Activated CD8-positive, alpha-beta T cell treated with anti-CD3 and anti-CD28 coated beads, Interleukin-2, amount 10 ng/mL, durations not matched to agents 7 days and 5 days (primary cell): ENCODE results near the gene TSC22D1. TPM values are rescaled to one million over a fixed set of nuclear protein-coding genes. Genes with fewer than 3 reads are reported as not detected.

Experiments used
- ATAC-seq: fragments of 150-1000 bp; cut with Tn5 transposase; one replicate; pipeline ENCODE4 v1.10.0; 2021; ENCODE audit warnings: moderate library complexity
- CTCF ChIA-PET: fragments of 350-600 bp; sonication (Branson Sonifier 250); formaldehyde crosslinking; loops from one replicate; lab custom pipeline; 2021; ENCODE audit warnings: antibody characterized with exemption; lab: Charles Lee
- POLR2A ChIA-PET: fragments of 350-600 bp; sonication (Branson Sonifier 250); formaldehyde crosslinking; loops from one replicate; lab custom pipeline; 2021; ENCODE audit warnings: antibody characterized with exemption; lab: Charles Lee
- DNase-seq: peaks from one replicate; pipeline ENCODE4 v3.0.0-alpha.2; 2020
- H3K27ac Mint-ChIP-seq: one replicate; pipeline ENCODE4 v1.8.0; 2021; ENCODE audit warnings: mild to moderate bottlenecking, mixed read lengths
- H3K27me3 Mint-ChIP-seq: one replicate; pipeline ENCODE4 v1.8.0; 2021; ENCODE audit warnings: low read depth, mixed read lengths
- H3K36me3 Mint-ChIP-seq: one replicate; pipeline ENCODE4 v1.8.0; 2021; ENCODE audit warnings: low read depth, mixed read lengths
- H3K4me1 Mint-ChIP-seq: one replicate; pipeline ENCODE4 v1.8.0; 2021; ENCODE audit warnings: low read depth, mixed read lengths
- H3K4me3 Mint-ChIP-seq: one replicate; pipeline ENCODE4 v1.8.0; 2021; ENCODE audit warnings: mild to moderate bottlenecking, mixed read lengths
- H3K9me3 Mint-ChIP-seq: one replicate; pipeline ENCODE4 v1.8.0; 2022; ENCODE audit warnings: mixed read lengths; ENCODE audit not compliant: insufficient read depth
- total RNA-seq, 2 experiments: library from RNA; stranded (reverse); gene quantifications; one replicate each; pipeline ENCODE4 v1.2.3, GENCODE V29; 2021

Gene TSC22D1
- total RNA-seq, 2 experiments from 2014 or later: 13.7 to 15.8 TPM

- POLR2A ChIA-PET: no interaction called here
- no peaks in the 10 kb centered on the region for H3K36me3 Mint-ChIP-seq
- CTCF ChIA-PET: no interaction called here
- no peaks in the 10 kb centered on the region for H3K4me1 Mint-ChIP-seq
- ATAC-seq (no peak), DNase-seq (no peak)
- no peak overlapping the region for H3K27ac Mint-ChIP-seq
- peaks cover 8% of the 10 kb centered on the region for H3K27me3 Mint-ChIP-seq
- H3K4me3 Mint-ChIP-seq: no peak overlapping the region
- H3K9me3 Mint-ChIP-seq: no peaks in the 10 kb centered on the region
Measured at GRCh38 chr13:44407891-44408290, 168.2 kb downstream of the TSC22D1 start.

DNA sequence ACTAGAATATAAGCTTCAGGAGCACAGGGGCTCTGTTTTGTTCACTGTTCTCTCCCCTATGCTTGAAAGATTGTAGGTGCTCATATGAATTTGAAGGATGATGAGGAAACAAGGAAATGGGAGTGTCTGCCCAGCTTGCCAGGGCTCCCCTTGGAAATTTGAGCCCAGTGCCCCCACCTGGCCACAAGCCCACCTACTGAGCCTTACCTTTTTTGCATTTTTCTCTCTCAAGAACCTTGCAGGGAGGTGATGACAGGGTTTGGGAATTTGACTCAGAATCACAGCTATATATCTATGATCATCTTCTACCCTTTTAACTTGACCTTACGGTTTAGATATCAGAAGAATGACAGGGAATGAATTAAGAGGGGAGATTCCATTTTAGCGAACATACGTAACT is 168.8 kb downstream of the TSC22D1 start:
- no peak overlapping the region for H3K27ac Mint-ChIP-seq

DNA sequence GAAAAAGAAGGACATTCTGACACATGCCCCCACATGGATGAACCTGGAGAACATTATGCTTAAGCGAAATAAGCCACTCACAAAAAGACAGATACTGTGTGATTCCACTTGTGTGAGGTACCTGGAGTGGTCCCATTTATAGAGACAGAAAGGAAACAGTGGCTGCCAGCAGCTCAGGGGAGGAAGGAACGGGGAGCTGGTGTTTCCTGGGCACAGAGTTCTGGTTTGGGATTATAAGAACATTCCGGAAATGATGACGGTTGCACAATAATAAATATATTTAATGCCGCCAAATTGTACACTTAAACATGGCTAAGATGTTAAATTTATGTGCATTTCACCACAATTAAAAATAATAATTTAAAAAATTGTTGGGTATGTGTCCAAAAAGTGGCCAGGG is 169.5 kb downstream of the TSC22D1 start:
- POLR2A ChIA-PET: no interaction called here
- peaks cover 8% of the 10 kb centered on the region for H3K27me3 Mint-ChIP-seq
- no peak overlapping the region for H3K4me3 Mint-ChIP-seq
- H3K27ac Mint-ChIP-seq: no peak overlapping the region
- CTCF ChIA-PET: no interaction called here
- ATAC-seq: no peak
- no peaks in the 10 kb centered on the region for H3K9me3 Mint-ChIP-seq
- no peaks in the 10 kb centered on the region for H3K4me1 Mint-ChIP-seq
- no peak for DNase-seq
- H3K36me3 Mint-ChIP-seq: no peaks in the 10 kb centered on the region

More for the DNA sequence above, 168.8 kb downstream of the TSC22D1 start:
- no peaks in the 10 kb centered on the region for H3K9me3 Mint-ChIP-seq
- DNase-seq (no peak), ATAC-seq (no peak)
- no peaks in the 10 kb centered on the region for H3K4me1 Mint-ChIP-seq
- no peaks in the 10 kb centered on the region for H3K36me3 Mint-ChIP-seq
- H3K27me3 Mint-ChIP-seq: peaks cover 8% of the 10 kb centered on the region
- ChIA-PET POLR2A (no interaction called here), CTCF (no interaction called here)
- no peak overlapping the region for H3K4me3 Mint-ChIP-seq

DNA sequence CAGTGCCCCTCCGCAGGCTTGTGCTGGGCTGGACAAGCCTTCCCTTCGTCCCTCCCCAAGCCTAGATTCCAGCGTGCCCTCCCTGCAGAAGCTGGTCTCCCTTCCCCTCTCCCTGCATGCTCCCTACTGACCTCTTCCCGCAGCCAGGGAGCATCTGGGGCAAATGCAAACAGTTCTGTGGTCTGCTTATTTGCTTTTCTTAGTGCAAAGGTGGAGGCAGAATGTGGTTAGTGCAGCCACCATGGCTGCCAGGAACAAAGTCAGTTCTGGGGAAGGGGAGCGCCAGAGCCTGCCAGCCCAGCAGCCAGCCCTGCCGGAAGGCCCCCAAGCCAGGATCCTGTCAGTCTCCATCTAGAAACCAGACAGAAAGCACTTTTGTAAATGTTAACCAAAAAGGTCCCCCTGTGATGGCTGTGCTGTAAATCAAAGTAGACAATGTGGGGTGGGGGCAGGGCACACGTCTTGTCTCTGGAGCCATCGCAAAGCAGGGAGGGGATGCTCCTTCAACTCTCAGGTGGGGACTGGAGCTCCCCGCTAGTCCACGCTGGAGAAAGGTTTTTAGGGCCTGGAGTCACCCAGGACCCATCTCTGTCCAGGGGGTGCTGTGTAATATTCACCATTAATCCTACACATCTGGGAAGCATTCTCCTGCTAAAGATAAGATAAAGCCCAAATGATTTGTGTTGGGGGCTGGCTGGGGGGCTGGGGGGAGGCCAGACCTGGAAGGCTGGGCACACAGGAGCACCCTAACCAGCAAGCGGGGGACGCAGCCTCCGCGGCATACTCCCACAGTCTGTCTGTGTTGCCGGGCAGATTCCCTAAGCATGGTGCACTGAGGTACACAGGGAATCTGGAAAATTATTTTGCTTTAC is 171.6 kb downstream of the TSC22D1 start:
- no peak overlapping the region for H3K27ac Mint-ChIP-seq
- H3K9me3 Mint-ChIP-seq: no peaks in the 10 kb centered on the region
- no peaks in the 10 kb centered on the region for H3K36me3 Mint-ChIP-seq
- DNase-seq (no peak), ATAC-seq (no peak)
- POLR2A ChIA-PET: no interaction called here
- no peak overlapping the region for H3K4me3 Mint-ChIP-seq
- CTCF ChIA-PET: no interaction called here
- no peaks in the 10 kb centered on the region for H3K4me1 Mint-ChIP-seq
- peaks cover 5% of the 10 kb centered on the region for H3K27me3 Mint-ChIP-seq

DNA sequence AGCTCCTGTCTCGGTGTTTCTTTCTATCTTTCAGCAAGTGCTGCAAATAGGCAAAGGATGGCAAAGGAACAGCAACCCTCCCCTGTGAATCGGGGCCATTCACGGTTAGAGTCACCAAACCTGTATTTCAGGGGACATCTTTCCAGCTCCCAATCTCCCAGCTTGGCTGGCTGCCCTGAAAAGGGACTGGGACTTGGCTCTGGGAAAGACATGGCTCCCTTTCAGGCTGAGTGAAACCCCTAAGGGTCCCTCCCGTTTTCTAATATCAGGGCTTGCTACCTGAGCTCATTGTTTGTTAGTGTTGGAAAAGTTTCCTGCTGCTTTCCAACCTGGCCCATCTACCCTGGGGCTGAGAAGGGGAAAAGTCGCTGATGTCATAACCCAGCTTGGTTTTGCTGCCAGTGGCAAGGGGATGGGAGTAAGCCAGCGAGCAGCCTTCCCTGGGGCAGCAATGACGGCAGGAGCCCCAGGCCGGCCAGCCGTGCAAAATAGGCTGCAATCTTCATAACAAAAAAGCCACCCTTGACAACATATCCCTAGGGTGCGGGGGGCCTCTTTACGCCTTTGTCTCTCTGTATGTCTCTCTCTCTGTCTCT is 172.6 kb downstream of the TSC22D1 start:
- Mint-ChIP-seq H3K9me3 (no peaks in the 10 kb centered on the region), H3K4me1 (no peaks in the 10 kb centered on the region), H3K36me3 (no peaks in the 10 kb centered on the region), H3K27ac (no peak overlapping the region), H3K4me3 (no peak overlapping the region), H3K27me3 (peaks cover 5% of the 10 kb centered on the region)
- CTCF ChIA-PET: no interaction called here
- no peak for ATAC-seq
- no peak for DNase-seq
- POLR2A ChIA-PET: no interaction called here

GRCh38 chr13:44402899-44403445 is 173.2 kb downstream of the TSC22D1 start:
- ChIA-PET POLR2A (no interaction called here), CTCF (no interaction called here)
- Mint-ChIP-seq H3K27me3 (peaks cover 5% of the 10 kb centered on the region), H3K4me1 (no peaks in the 10 kb centered on the region), H3K9me3 (no peaks in the 10 kb centered on the region), H3K4me3 (no peak overlapping the region), H3K36me3 (no peaks in the 10 kb centered on the region), H3K27ac (no peak overlapping the region)
- no peak for DNase-seq
- ATAC-seq: no peak

- DNase-seq (no peak), ATAC-seq (no peak)
- ChIA-PET POLR2A (no interaction called here), CTCF (no interaction called here)
- Mint-ChIP-seq H3K27me3 (peaks cover 3% of the 10 kb centered on the region), H3K36me3 (no peaks in the 10 kb centered on the region), H3K27ac (no peak overlapping the region), H3K4me3 (no peak overlapping the region), H3K4me1 (no peaks in the 10 kb centered on the region), H3K9me3 (no peaks in the 10 kb centered on the region)
Measured at GRCh38 chr13:44401577-44401976, 174.6 kb downstream of the TSC22D1 start.

- POLR2A ChIA-PET: no interaction called here
- H3K27ac Mint-ChIP-seq: no peak overlapping the region
- CTCF ChIA-PET: no interaction called here
Measured at GRCh38 chr13:44400736-44401135, 175.4 kb downstream of the TSC22D1 start.

GRCh38 chr13:44399074-44399473 is 177.1 kb downstream of the TSC22D1 start:
- no peaks in the 10 kb centered on the region for H3K4me1 Mint-ChIP-seq
- no peaks in the 10 kb centered on the region for H3K9me3 Mint-ChIP-seq
- DNase-seq (no peak), ATAC-seq (no peak)
- H3K36me3 Mint-ChIP-seq: no peaks in the 10 kb centered on the region
- peaks cover 3% of the 10 kb centered on the region for H3K27me3 Mint-ChIP-seq
- ChIA-PET CTCF (no interaction called here), POLR2A (no interaction called here)
- no peak overlapping the region for H3K4me3 Mint-ChIP-seq
- no peak overlapping the region for H3K27ac Mint-ChIP-seq

More at GRCh38 chr13:44400736-44401135, 175.4 kb downstream of the TSC22D1 start:
- no peak for DNase-seq
- Mint-ChIP-seq H3K36me3 (no peaks in the 10 kb centered on the region), H3K9me3 (no peaks in the 10 kb centered on the region), H3K4me1 (no peaks in the 10 kb centered on the region), H3K4me3 (no peak overlapping the region), H3K27me3 (peaks cover 3% of the 10 kb centered on the region)
- ATAC-seq: no peak

DNA sequence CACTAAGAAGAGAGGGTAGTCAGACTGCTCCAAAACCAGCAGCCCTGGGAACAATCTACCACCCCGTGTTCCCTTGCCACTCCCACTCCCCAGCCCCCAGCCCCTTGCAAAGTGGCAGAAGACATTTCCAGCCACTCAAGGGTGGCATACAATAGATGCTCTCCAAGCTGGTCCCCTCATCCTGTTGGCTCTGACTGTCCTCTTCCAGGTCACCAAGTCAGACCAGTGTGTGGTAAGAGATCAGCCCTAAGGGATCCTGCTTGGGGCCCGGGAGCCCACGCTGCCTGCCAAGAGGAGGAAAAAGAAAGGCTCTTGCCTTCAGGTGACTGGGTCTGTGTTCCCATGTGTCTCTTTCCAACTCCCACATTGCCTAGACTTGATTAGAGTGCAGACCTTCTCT is 177.5 kb downstream of the TSC22D1 start:
- POLR2A ChIA-PET: no interaction called here
- no peak for DNase-seq
- no peaks in the 10 kb centered on the region for H3K4me1 Mint-ChIP-seq
- CTCF ChIA-PET: no interaction called here
- H3K27ac Mint-ChIP-seq: no peak overlapping the region
- H3K36me3 Mint-ChIP-seq: no peaks in the 10 kb centered on the region
- no peak for ATAC-seq
- no peak overlapping the region for H3K4me3 Mint-ChIP-seq
- H3K27me3 Mint-ChIP-seq: peaks cover under 1% of the 10 kb centered on the region
- no peaks in the 10 kb centered on the region for H3K9me3 Mint-ChIP-seq

DNA sequence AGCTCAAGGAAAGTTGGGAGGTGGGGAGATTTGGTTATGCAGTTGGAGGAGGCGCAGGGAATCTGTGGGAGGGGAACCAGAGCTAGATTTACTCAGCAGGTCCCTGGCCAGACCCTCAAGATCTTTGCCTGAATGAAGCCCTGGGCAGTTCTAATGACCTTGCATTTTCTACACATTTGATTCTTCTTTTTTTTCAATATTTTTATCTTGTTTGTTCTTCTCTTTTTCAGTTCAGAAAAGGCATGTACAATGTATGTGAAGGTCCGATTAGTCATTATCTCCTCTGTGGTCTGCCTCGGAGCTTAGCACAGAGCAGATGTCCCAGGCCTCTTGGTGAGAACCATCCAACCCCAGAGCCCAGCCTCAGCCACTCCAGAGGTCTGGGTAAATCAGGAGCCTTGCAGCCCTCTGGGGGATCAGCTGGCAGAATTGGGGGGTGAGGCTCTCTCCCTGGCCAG is 178.3 kb downstream of the TSC22D1 start:
- Mint-ChIP-seq H3K4me3 (no peak overlapping the region), H3K4me1 (no peaks in the 10 kb centered on the region), H3K27me3 (peaks cover 6% of the 10 kb centered on the region), H3K36me3 (no peaks in the 10 kb centered on the region), H3K27ac (no peak overlapping the region), H3K9me3 (no peaks in the 10 kb centered on the region)
- ATAC-seq (no peak), DNase-seq (no peak)
- CTCF ChIA-PET: no interaction called here
- POLR2A ChIA-PET: no interaction called here
